ENCODE measurements around the gene PRKN. TPM values are rescaled to one million over a fixed set of nuclear protein-coding genes. Genes with fewer than 3 reads are reported as not detected.

The PRKN gene
- total RNA-seq, 1 experiment from 2014 or later, result 2.0 TPM

- Histone ChIP-seq H3K14ac (ENCODE audit: insufficient read depth, low read length) (no peak overlapping the region), H4K20me1 (ENCODE audit: control insufficient read depth, insufficient read depth, insufficient read length) (no peaks in the 10 kb centered on the region), H2BK20ac (ENCODE audit: low read depth, low read length, poor library complexity, severe bottlenecking) (no peak overlapping the region), H3K9ac (ENCODE audit: extremely low read depth, insufficient read length, low read length) (no peak overlapping the region), H2BK15ac (ENCODE audit: low read depth, low read length) (no peak overlapping the region), H3K9me3 (ENCODE audit: control insufficient read depth, low read depth, low read length) (no peaks in the 10 kb centered on the region), H3K79me2 (ENCODE audit: insufficient read depth, low read length) (no peaks in the 10 kb centered on the region), H4K91ac (ENCODE audit: insufficient read length, low read depth, low read length) (no peak overlapping the region), H3K18ac (ENCODE audit: insufficient read length, low read depth, low read length) (no peak overlapping the region), H2AFZ (ENCODE audit: low read length) (no peak overlapping the region), H3K56ac (ENCODE audit: insufficient read length, low read depth, low read length) (no peak overlapping the region), H2BK5ac (ENCODE audit: insufficient read length, low read length) (no peak overlapping the region), H3K23me2 (ENCODE audit: insufficient read length, low read depth, low read length, poor library complexity, severe bottlenecking) (no peaks in the 10 kb centered on the region), H2AK5ac (ENCODE audit: insufficient read length, low read length) (no peak overlapping the region), H3K4me2 (ENCODE audit: insufficient read depth, insufficient read length, low read length) (no peak overlapping the region), H3K4ac (ENCODE audit: low read depth, low read length) (no peak overlapping the region), H2BK12ac (ENCODE audit: insufficient read length, low read depth, low read length) (no peak overlapping the region), H3K79me1 (ENCODE audit: insufficient read depth, low read depth, low read length, poor library complexity, severe bottlenecking) (no peaks in the 10 kb centered on the region), H3K27ac (ENCODE audit: insufficient read length, low read depth, low read length) (no peak overlapping the region), H3T11ph (ENCODE audit: low read length) (no peak overlapping the region), H3K27me3 (ENCODE audit: insufficient read depth, low read length) (no peaks in the 10 kb centered on the region), H2BK120ac (ENCODE audit: low read depth, low read length, poor library complexity, severe bottlenecking) (no peak overlapping the region), H3K23ac (ENCODE audit: insufficient read length, low read depth, low read length) (no peak overlapping the region), H4K8ac (replicated peaks; ENCODE audit: insufficient read length, low read depth, low read length) (no peak overlapping the region), H4K5ac (ENCODE audit: insufficient read length, low read depth, low read length) (no peak overlapping the region), H3K4me1 (ENCODE audit: insufficient read depth, low read length) (no peaks in the 10 kb centered on the region)
- no peak for TF ChIP-seq CTCF (conservative IDR thresholded peaks at IDR 0.05)
- WGBS (ENCODE audit: extremely low coverage, insufficient read length, low lambda C conversion rate), result no CpG with 5 or more reads among the region's 3 CpGs
- H3K4me1 Mint-ChIP-seq, result no peaks in the 10 kb centered on the region
- no peaks in the 10 kb centered on the region for H3K9me3 Mint-ChIP-seq
- H3K27me3 Mint-ChIP-seq (ENCODE audit: low read depth), result no peaks in the 10 kb centered on the region
- no peak overlapping the region for H3K4me3 Mint-ChIP-seq
- H3K27ac Mint-ChIP-seq, result no peak overlapping the region; a peak in 1 of 7 replicates
- no peaks in the 10 kb centered on the region for H3K36me3 Mint-ChIP-seq (ENCODE audit: insufficient read depth in 1 of 3, low read depth in 3 of 3)
- no peak for DNase-seq
Measured at GRCh38 chr6:162773996-162774395, 46.4 kb upstream of the PRKN start.
